ENCODE results near the gene CDC42EP3. TPM values are rescaled to one million over a fixed set of nuclear protein-coding genes. Genes with fewer than 3 reads are reported as not detected.

The CDC42EP3 gene
- total RNA-seq, 6 experiments from 2014 or later: 159 to 248 (median 201) TPM

- H3K27ac Mint-ChIP-seq: peak overlapping the region; percentile 27; the same call in 1 of the 2 replicates
- H3K4me3 Mint-ChIP-seq: peak overlapping the region; percentile 33; the same call in 1 of the 2 replicates
- no peak for TF ChIP-seq CTCF (IDR thresholded peaks at IDR 0.05)
- H3K4me1 Mint-ChIP-seq (ENCODE audit: low read depth): peaks cover 94% of the 10 kb centered on the region
- no peaks in the 10 kb centered on the region; the same call in none of the 2 replicates for H3K27me3 Mint-ChIP-seq (ENCODE audit: insufficient read depth)
- H3K36me3 Mint-ChIP-seq (ENCODE audit: low read depth): peaks cover 84% of the 10 kb centered on the region
- H3K9me3 Mint-ChIP-seq: no peaks in the 10 kb centered on the region
- no peak for DNase-seq
Measured at GRCh38 chr2:37664231-37664643, 7.2 kb downstream of the CDC42EP3 start.

- H3K27ac Mint-ChIP-seq: no peak overlapping the region
- H3K36me3 Mint-ChIP-seq (ENCODE audit: low read depth): peaks cover 84% of the 10 kb centered on the region
- TF ChIP-seq CTCF (IDR thresholded peaks at IDR 0.05): no peak
- H3K9me3 Mint-ChIP-seq: no peaks in the 10 kb centered on the region
- DNase-seq: no peak
- H3K4me3 Mint-ChIP-seq: peak overlapping the region; percentile 21; the same call in 1 of the 2 replicates
- H3K27me3 Mint-ChIP-seq (ENCODE audit: insufficient read depth): no peaks in the 10 kb centered on the region; the same call in none of the 2 replicates
- peaks cover 95% of the 10 kb centered on the region for H3K4me1 Mint-ChIP-seq (ENCODE audit: low read depth)
Measured at GRCh38 chr2:37663390-37663789, 8.1 kb downstream of the CDC42EP3 start.

GRCh38 chr2:37659723-37660122, 11.7 kb downstream of the CDC42EP3 start:
- no peak for DNase-seq
- Mint-ChIP-seq H3K9me3 (no peaks in the 10 kb centered on the region), H3K27me3 (ENCODE audit: insufficient read depth) (no peaks in the 10 kb centered on the region; the same call in 1 of the 2 replicates), H3K4me1 (ENCODE audit: low read depth) (peaks cover 98% of the 10 kb centered on the region), H3K4me3 (peak overlapping the region; percentile 4), H3K36me3 (ENCODE audit: low read depth) (peaks cover 79% of the 10 kb centered on the region), H3K27ac (peak overlapping the region; percentile 53)
- TF ChIP-seq CTCF (IDR thresholded peaks at IDR 0.05): no peak

GRCh38 chr2:37658682-37659081, 12.8 kb downstream of the CDC42EP3 start:
- TF ChIP-seq CTCF (IDR thresholded peaks at IDR 0.05): no peak
- Mint-ChIP-seq H3K4me3 (peak overlapping the region; percentile 4), H3K9me3 (no peaks in the 10 kb centered on the region), H3K27me3 (ENCODE audit: insufficient read depth) (no peaks in the 10 kb centered on the region), H3K27ac (peak overlapping the region; percentile 32), H3K36me3 (ENCODE audit: low read depth) (peaks cover 80% of the 10 kb centered on the region), H3K4me1 (ENCODE audit: low read depth) (peaks cover 98% of the 10 kb centered on the region)
- DNase-seq: no peak

- H3K36me3 Mint-ChIP-seq (ENCODE audit: low read depth): peaks cover 82% of the 10 kb centered on the region
- no peaks in the 10 kb centered on the region for H3K27me3 Mint-ChIP-seq (ENCODE audit: insufficient read depth)
- peak overlapping the region; percentile 61 for H3K27ac Mint-ChIP-seq
- H3K4me1 Mint-ChIP-seq (ENCODE audit: low read depth): peaks cover 100% of the 10 kb centered on the region
- peak overlapping the region; percentile 42 for H3K4me3 Mint-ChIP-seq
- no peak for DNase-seq
- no peaks in the 10 kb centered on the region for H3K9me3 Mint-ChIP-seq
- no peak for TF ChIP-seq CTCF (IDR thresholded peaks at IDR 0.05)
Measured at GRCh38 chr2:37657471-37657870, 14.0 kb downstream of the CDC42EP3 start.

All from HFFc6 (cell line).